ENCODE data around the gene TRIP11.

DNA sequence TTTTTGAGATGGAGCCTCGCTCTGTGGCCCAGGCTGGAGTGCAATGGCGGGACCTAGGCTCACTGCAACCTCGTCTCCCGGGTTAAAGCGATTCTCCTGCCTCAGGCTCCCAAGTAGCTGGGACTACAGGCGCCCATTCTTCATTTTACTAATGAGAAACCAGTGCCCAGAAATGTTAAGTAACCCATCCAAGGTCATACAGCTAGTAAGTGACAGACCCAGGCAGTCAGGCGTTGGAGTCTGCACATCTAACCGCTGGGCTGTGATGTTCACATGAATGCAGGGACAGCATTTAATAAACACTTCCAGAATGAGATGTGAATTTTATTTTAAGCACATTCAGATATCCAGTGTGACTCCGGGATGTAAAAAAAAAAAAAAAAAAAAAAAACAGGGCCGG lies 1.3 kb upstream of the TRIP11 start:
- TF ChIP-seq EP300 (IDR thresholded peaks at IDR 0.05): no peak
- TF ChIP-seq, protein P1, sequence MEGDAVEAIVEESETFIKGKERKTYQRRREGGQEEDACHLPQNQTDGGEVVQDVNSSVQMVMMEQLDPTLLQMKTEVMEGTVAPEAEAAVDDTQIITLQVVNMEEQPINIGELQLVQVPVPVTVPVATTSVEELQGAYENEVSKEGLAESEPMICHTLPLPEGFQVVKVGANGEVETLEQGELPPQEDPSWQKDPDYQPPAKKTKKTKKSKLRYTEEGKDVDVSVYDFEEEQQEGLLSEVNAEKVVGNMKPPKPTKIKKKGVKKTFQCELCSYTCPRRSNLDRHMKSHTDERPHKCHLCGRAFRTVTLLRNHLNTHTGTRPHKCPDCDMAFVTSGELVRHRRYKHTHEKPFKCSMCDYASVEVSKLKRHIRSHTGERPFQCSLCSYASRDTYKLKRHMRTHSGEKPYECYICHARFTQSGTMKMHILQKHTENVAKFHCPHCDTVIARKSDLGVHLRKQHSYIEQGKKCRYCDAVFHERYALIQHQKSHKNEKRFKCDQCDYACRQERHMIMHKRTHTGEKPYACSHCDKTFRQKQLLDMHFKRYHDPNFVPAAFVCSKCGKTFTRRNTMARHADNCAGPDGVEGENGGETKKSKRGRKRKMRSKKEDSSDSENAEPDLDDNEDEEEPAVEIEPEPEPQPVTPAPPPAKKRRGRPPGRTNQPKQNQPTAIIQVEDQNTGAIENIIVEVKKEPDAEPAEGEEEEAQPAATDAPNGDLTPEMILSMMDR (IDR thresholded peaks at IDR 0.05): no peak
- no peak for TF ChIP-seq POLR2A (IDR thresholded peaks at IDR 0.05)

Data from suprapubic skin (tissue), 3 donors.